Measurements from ENCODE around the gene CCDC27. TPM values are rescaled to one million over a fixed set of nuclear protein-coding genes. Genes with fewer than 3 reads are reported as not detected.

CCDC27 gene
- total RNA-seq, 2 donors from 2014 or later = not detected

DNA sequence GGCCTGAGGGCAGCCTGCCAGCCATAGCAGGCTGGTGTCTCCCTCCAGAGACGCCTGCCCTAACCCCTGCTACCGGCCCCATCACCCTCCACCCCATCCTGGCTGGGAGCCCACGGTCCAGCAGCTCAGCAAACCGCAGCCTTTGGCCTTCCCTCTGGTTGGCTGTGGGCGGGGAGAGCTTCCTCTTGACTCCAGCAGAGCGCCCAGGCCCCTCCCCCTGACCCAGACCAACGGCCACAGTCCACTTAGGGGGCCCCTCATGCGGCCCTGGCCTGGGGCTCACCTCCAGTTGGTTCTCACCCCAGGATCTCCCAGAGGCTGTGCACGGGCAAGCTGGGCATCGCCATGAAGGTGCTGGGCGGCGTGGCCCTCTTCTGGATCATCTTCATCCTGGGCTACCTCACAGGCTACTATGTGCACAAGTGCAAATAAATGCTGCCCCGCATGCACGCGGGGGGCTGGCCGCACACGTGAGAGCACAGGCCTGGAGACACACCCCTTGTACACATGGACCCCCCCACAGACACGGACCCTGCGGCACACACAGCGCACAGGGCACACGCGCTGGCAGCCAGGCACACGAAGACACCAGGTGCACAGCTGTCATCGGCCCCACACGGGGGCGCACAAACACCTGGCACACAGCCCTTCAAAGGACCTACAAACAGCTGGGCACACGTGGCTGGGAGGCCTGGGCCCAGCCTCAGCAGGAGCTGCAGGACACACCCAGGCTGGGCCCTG, 23.4 kb downstream of the CCDC27 start:
- H3K4me3 Mint-ChIP-seq = no peak overlapping the region
- peaks cover 0 to 3% of the 10 kb centered on the region in 2 donors for H3K4me1 Mint-ChIP-seq (ENCODE audit: low read depth in 2 of 2)
- H3K27ac Mint-ChIP-seq = no peak overlapping the region
- no peaks in the 10 kb centered on the region for H3K27me3 Mint-ChIP-seq
- H3K36me3 Mint-ChIP-seq = peaks cover 8% of the 10 kb centered on the region
- H3K9me3 Mint-ChIP-seq = no peaks in the 10 kb centered on the region
- ATAC-seq (peak in 1 of 2 donors; percentile 10), DNase-seq (ENCODE audit: low spot score) (no peak)

DNA sequence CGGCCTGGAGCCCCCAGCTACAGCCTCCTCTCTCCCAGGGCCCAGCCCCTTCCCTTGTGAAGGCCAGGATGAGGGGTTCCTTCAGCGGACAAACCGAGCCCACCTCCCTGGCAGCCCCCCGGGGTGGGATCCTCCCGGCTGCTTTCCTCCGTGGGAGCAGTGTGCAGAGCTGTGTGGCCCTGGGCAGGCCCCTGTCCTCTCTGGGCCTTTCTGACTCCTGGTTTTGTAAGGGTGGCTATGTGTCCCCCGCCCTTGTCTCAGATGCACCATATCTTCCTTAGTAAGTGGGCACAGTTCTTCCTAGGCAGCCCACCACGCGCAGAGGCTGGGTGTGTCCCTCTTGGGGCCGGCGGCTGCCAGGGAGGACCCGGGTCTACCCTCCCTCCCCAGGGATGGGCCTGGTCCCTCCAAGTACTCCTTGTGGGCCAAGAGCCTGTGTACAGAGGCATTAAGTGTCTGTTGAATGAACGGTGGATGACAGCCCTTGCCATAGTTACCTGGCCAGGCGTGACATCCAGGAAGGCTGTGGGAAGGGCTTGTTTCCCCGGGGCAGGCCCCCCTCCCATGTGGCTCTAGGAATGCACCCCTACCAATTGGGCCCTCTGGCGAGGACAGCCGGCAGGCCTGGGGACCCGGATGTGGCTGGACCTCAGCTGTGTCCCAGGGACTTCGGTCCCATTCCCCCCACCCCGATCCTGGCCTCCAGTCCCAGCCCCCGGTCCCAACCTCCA, 24.1 kb downstream of the CCDC27 start:
- Mint-ChIP-seq H3K36me3 (peaks cover 8% of the 10 kb centered on the region), H3K27ac (no peak overlapping the region), H3K4me1 (ENCODE audit: low read depth in 2 of 2) (peaks cover 0 to 3% of the 10 kb centered on the region in 2 donors), H3K4me3 (no peak overlapping the region), H3K9me3 (no peaks in the 10 kb centered on the region), H3K27me3 (no peaks in the 10 kb centered on the region)
- ATAC-seq (no peak), DNase-seq (ENCODE audit: low spot score) (no peak)

DNA sequence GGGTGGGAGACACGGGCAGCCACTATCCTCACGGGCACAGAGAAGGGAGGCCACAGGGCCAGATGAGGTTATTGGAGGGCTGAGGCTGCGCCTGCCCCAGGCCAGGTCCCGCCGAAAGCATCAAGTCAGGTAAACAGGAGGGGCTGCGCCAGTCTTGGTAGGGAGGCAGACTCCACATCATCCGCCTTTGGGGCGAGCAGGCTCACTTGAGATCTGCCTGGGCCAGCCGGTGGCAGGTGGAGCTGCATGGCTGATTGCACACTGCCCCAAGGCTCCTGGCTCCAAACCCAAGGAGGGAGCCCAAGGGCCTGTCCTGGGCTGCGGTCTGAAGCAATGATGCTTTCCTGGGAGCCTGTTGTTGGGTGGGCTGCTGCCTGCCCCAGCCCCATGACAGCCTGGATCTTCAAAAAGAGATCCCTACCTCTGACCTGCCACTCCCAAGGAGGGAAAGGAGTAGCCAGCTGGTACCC, 24.9 kb downstream of the CCDC27 start:
- Mint-ChIP-seq H3K27ac (no peak overlapping the region), H3K9me3 (no peaks in the 10 kb centered on the region), H3K4me1 (ENCODE audit: low read depth in 2 of 2) (peaks cover 0 to 3% of the 10 kb centered on the region in 2 donors), H3K27me3 (no peaks in the 10 kb centered on the region), H3K4me3 (no peak overlapping the region), H3K36me3 (peaks cover 8% of the 10 kb centered on the region)
- ATAC-seq (no peak), DNase-seq (ENCODE audit: low spot score) (no peak)

DNA sequence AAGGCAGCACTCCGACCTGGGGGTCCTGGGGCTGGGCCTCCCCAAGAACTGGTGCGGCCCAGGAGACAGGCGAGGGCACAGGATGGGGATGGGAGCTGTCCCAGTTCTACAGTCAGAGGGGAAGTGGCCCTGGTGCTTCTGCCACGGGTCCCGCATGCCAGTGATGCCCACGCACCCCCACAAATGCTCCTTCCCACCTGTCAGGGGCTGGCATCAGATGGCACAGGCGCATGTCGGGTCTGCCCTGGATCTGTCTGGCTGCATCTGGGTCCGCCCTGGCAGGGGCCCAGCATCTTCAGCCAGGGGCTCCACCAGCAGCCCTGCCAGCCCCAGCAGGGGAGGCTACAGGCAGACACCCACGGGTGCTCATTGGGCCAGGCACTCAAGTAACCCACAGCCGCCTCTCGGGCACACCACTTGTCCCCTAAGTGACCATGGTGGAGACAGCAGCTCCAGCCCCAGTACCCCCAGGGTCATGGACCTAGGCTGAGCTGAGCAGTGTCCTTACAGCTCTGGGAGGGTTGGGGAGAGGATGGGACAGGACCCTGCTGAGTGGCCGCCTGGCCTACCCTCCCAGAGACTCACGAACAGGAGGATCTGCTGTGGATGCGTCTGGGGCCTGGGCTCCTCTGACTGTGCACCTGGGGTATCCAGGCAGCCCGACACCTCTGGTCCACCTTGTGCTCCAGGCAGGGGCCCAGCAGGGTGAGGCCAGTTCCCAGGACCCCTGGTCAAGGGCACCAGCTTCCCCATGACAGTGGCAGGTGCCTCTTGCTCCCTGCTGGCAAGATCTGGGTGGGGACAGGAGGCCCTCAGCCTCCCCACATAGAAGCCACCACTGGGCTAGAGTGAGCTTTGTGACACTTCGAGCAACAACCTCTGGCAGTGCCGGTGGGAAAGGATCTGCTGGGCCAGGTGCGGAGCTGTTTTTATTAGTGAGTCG, 25.7 kb downstream of the CCDC27 start:
- Mint-ChIP-seq H3K36me3 (peaks cover 8% of the 10 kb centered on the region), H3K27ac (no peak overlapping the region), H3K27me3 (no peaks in the 10 kb centered on the region), H3K4me3 (no peak overlapping the region), H3K4me1 (ENCODE audit: low read depth in 2 of 2) (peaks cover 0 to 3% of the 10 kb centered on the region in 2 donors), H3K9me3 (no peaks in the 10 kb centered on the region)
- no peak for DNase-seq (ENCODE audit: low spot score)
- ATAC-seq = no peak

DNA sequence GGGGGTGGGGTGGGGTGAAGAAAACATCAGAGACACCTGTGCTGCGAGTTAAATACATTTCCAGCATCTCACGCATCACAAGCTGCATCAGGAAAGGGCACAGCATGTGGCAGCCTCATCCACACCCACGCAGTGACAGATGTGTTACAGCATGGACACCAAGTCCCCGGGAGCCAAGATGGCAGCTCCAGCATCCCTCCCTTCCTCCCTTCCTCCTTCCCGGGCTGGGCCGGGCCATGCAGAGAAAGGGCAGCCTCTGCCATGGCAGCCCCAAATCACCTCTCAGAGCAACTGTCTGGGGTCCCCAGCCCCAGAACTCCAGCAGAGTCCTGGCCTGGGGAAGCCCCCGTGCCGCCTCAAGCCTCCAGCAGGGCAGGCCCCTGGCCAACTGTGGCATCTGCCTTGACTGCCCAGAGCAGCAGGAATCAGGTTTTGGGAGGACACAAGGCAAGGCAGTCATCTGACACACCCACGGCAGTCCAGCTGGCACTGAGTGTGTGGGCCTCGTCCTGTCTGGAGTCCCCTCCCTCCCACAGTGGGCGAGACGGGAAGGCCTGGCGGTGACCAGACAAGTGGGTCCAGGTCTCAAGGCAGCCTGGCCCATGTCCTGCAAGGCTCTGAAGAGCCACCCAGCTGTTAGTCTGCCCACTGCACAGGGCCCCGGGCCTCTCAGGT, 26.5 kb downstream of the CCDC27 start:
- Mint-ChIP-seq H3K27ac (no peak overlapping the region), H3K36me3 (peaks cover 8% of the 10 kb centered on the region), H3K4me3 (no peak overlapping the region), H3K4me1 (ENCODE audit: low read depth in 2 of 2) (peaks cover 0 to 3% of the 10 kb centered on the region in 2 donors), H3K27me3 (no peaks in the 10 kb centered on the region), H3K9me3 (no peaks in the 10 kb centered on the region)
- no peak for ATAC-seq
- DNase-seq (ENCODE audit: low spot score) = peak; percentile 48

DNA sequence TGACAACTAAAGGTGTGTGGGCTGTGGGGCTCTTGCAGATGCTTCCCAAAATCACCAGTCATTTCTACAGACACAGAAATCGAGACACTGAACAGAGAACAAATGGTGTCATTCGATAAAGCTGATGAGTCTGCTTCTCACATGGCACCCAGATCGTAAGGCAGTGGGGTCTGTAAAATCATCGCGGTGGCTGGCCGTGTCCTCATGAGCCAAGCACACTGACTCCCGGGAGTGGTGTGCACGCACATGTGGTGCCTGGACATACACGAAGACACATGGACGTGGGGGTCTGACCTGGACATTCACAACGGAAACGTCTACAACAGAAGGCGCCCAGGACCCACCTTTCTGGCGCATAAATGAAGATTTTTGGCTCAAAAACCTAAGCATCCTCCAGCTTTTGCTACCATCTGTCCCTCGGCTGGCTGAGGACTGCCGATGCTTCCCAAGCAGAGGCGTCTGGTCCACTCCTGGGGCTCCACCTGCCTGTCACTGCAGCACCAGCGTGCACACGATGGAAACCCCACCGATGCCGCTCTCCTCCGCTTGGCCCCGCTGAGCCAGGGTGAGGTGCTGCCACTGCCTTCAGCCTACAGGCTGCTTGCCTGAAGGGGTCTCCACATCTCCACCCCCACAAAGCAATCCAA, 27.1 kb downstream of the CCDC27 start:
- ATAC-seq = no peak
- Mint-ChIP-seq H3K9me3 (no peaks in the 10 kb centered on the region), H3K4me1 (ENCODE audit: low read depth in 2 of 2) (peaks cover 0 to 3% of the 10 kb centered on the region in 2 donors), H3K4me3 (no peak overlapping the region), H3K27me3 (no peaks in the 10 kb centered on the region), H3K36me3 (peaks cover 8% of the 10 kb centered on the region), H3K27ac (no peak overlapping the region)
- no peak for DNase-seq (ENCODE audit: low spot score)

DNA sequence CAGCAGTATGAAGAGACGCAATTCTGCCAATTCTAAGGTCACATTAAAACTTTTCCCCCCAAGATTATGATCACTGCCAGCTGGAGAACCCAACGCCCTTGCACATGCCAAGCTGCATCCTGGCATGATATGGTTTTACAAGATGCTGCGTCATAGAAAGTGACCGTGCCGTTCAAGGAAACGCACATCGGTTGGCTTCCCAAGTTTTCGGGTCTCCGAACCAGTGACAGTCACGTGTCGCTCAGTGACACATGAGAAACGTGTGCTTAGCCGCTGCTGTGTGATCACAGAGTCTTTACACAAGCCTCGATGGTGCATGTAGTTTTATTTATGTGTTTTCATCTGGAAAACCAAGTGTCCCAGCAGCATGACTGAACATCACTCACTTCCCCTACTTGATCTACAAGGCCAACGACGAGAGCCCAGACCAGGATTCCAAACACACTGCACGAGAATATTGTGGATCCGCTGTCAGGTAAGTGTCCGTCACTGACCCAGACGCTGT, 27.7 kb downstream of the CCDC27 start:
- no peak for DNase-seq (ENCODE audit: low spot score)
- Mint-ChIP-seq H3K36me3 (peaks cover 8% of the 10 kb centered on the region), H3K9me3 (no peaks in the 10 kb centered on the region), H3K4me3 (no peak overlapping the region), H3K27me3 (no peaks in the 10 kb centered on the region), H3K4me1 (ENCODE audit: low read depth in 2 of 2) (peaks cover 0 to 3% of the 10 kb centered on the region in 2 donors), H3K27ac (peak overlapping the region in 1 of 2 donors; percentile 29)
- no peak for ATAC-seq

DNA sequence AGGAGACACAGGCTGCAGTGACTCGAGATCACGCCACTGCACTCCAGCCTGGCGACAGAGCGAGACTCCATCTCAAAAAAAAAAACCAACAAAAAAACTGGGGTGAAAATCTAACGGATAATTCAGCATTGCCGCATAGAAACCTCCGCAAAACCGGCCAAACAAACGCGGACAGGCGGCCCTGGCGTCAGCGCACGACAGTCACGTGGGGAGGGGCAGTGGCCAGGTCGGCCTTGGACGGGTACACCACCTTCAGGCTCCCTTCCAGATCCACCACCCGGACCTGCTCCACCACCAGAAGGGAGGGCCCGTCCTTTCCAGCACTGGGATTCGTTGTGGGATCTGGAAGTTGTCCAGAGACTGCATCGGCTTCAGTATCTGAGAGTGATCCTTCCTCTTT, 28.7 kb downstream of the CCDC27 start:
- Mint-ChIP-seq H3K4me1 (ENCODE audit: low read depth in 2 of 2) (peaks cover 0 to under 1% of the 10 kb centered on the region in 2 donors), H3K9me3 (no peaks in the 10 kb centered on the region), H3K4me3 (no peak overlapping the region), H3K36me3 (peaks cover 12% of the 10 kb centered on the region), H3K27me3 (no peaks in the 10 kb centered on the region), H3K27ac (no peak overlapping the region)
- no peak for DNase-seq (ENCODE audit: low spot score)
- no peak for ATAC-seq

DNA sequence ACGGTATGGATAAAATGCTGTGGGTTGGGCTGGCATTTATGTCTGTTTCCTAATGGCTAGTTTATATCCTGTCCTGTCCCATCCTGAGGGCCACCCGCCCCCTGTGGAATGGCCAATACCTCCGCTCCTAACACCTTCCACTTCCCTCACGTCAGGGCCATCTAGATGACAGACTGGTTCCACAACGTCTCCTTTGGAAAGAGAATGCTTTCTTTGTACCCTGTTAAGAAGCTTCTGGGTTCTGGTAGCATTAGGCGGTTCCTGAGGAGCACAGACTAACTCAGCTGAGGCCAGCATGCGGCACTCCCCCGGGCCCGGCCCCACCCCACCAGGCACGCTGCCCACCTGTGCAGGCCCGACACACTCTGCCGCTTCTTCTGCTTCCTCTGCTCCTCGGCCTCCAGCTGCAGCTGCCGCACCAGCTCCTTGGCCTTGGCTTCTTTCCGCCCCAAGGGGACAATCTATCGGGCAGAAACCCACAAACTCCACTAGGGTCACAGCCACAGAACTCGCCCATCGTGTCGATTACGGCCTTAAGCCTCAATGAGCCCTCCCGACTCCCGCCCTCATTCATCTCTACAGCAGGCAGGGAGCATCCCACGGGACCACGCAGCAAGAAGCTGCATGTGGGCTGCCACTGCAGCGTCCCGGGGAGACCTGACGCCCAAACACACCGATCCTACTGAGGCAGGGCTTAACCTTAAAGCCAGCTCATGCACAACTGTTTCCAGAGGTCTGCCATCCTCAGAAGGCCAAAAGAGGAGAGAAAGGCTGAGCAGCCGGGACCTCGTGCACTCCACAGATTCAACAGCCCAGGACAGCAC, 31.6 kb downstream of the CCDC27 start:
- no peak for DNase-seq (ENCODE audit: low spot score)
- no peak overlapping the region for H3K4me3 Mint-ChIP-seq
- H3K9me3 Mint-ChIP-seq = no peaks in the 10 kb centered on the region
- no peaks in the 10 kb centered on the region for H3K27me3 Mint-ChIP-seq
- peaks cover 12% of the 10 kb centered on the region for H3K36me3 Mint-ChIP-seq
- H3K27ac Mint-ChIP-seq = no peak overlapping the region
- no peak for ATAC-seq
- H3K4me1 Mint-ChIP-seq (ENCODE audit: low read depth in 2 of 2) = peaks cover 14 to 20% of the 10 kb centered on the region in 2 donors

DNA sequence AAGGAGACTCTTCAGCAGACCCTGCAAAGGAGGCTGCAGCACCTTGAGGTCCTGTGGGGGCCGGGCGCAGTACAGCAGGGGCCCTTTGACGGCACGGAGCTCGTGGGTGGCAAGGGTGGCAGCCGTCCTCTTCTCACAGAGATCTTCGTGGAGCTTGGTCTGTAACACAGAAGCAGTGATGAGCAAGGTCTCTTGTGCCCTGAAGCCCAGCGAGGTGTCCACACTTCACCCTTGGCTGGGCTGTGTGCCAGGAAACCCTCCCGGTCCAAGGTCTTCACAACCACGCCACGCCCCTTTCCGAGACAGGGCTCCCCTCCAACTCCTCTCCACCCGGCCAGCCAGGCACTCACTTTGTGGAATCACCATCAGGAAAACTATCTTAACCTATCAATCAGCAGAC, 32.8 kb downstream of the CCDC27 start:
- no peak for ATAC-seq
- no peaks in the 10 kb centered on the region for H3K9me3 Mint-ChIP-seq

DNA sequence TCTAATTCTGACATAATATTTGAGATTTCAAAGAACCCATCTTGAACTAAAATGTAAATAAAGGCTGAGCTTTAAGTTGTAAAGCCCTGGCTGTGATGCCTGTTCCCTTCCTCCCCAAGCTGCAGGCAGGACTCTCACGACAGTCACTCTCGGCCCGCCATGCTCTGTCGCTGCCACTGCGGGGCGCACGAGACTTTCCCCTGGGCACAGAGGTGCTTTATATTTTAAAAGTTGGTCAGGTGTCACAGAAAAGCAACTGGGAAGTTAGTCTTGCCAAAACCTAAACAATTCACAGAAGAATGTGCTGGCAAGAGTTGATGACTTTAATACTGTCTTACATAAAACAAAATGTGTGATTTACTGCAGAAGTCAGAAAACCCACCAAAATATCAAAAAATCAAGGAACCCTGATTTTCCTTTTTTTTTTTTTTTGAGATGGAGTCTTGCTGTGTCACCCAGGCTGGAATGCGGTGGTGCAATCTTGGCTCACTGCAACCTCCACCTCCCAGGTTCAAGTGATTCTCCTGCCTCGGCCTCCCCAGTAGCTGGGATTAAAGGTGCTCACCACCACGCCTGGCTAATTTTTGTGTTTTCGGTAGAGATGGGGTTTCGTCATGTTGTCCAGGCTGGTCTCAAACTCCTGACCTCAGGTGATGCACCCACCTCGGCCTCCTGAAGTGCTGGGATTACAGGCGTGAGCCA, 33.4 kb downstream of the CCDC27 start:
- H3K27me3 Mint-ChIP-seq = no peaks in the 10 kb centered on the region
- no peak overlapping the region for H3K27ac Mint-ChIP-seq
- no peaks in the 10 kb centered on the region for H3K9me3 Mint-ChIP-seq
- H3K4me1 Mint-ChIP-seq (ENCODE audit: low read depth in 2 of 2) = peaks cover 19 to 20% of the 10 kb centered on the region in 2 donors
- peaks cover 5% of the 10 kb centered on the region for H3K36me3 Mint-ChIP-seq
- DNase-seq (ENCODE audit: low spot score) (no peak), ATAC-seq (no peak)
- no peak overlapping the region for H3K4me3 Mint-ChIP-seq

More for the DNA sequence above, 32.8 kb downstream of the CCDC27 start:
- H3K4me3 Mint-ChIP-seq = no peak overlapping the region
- DNase-seq (ENCODE audit: low spot score) = no peak
- no peaks in the 10 kb centered on the region for H3K27me3 Mint-ChIP-seq
- peaks cover 19 to 20% of the 10 kb centered on the region in 2 donors for H3K4me1 Mint-ChIP-seq (ENCODE audit: low read depth in 2 of 2)
- peaks cover 8% of the 10 kb centered on the region for H3K36me3 Mint-ChIP-seq
- no peak overlapping the region for H3K27ac Mint-ChIP-seq

Measured in natural killer cell treated with Interleukin-12 subunit alpha and Interleukin-12 subunit beta and Interleukin-15 and Interleukin-18, amount 100 ng/mL, for 72 hours (primary cell).